Activated T-cell treated with anti-CD3 and anti-CD28 coated beads for 48 hours (primary cell): Measurements from ENCODE around the gene TCERG1L.

ENCODE experiments used
- DNase-seq: peaks from one replicate; pipeline ENCODE4 v3.0.0-alpha.2; 2020; ENCODE audit warnings: low read depth

Gene TCERG1L

GRCh38 chr10:131067690-131068089 is 243.8 kb downstream of the TCERG1L start:
- no peak for DNase-seq

GRCh38 chr10:131065673-131066305 is 245.7 kb downstream of the TCERG1L start:
- no peak for DNase-seq

GRCh38 chr10:131063311-131063710 is 248.2 kb downstream of the TCERG1L start:
- no peak for DNase-seq

- no peak for DNase-seq
These were observed 248.8 kb downstream of the TCERG1L start for GRCh38 chr10:131062621-131063260.

- DNase-seq: no peak
These were observed 250.3 kb downstream of the TCERG1L start for GRCh38 chr10:131061216-131061615.

- DNase-seq: no peak
These were observed 251.6 kb downstream of the TCERG1L start for GRCh38 chr10:131059881-131060280.

GRCh38 chr10:131058799-131059198 is 252.7 kb downstream of the TCERG1L start:
- no peak for DNase-seq

- DNase-seq: no peak
These were observed 254.7 kb downstream of the TCERG1L start for GRCh38 chr10:131056781-131057180.

- no peak for DNase-seq
These were observed 255.4 kb downstream of the TCERG1L start for GRCh38 chr10:131056091-131056579.

- DNase-seq: no peak
These were observed 256.1 kb downstream of the TCERG1L start for GRCh38 chr10:131055437-131055836.

GRCh38 chr10:131053192-131053591 is 258.3 kb downstream of the TCERG1L start:
- no peak for DNase-seq

- no peak for DNase-seq
These were observed 261.3 kb downstream of the TCERG1L start for GRCh38 chr10:131050162-131050766.

GRCh38 chr10:131049016-131049415 is 262.5 kb downstream of the TCERG1L start:
- DNase-seq: no peak

GRCh38 chr10:131048606-131049005 is 262.9 kb downstream of the TCERG1L start:
- no peak for DNase-seq

GRCh38 chr10:131047501-131047900 is 264.0 kb downstream of the TCERG1L start:
- DNase-seq: no peak

- no peak for DNase-seq
These were observed 265.3 kb downstream of the TCERG1L start for GRCh38 chr10:131046194-131046593.

GRCh38 chr10:131044379-131045111 is 267.0 kb downstream of the TCERG1L start:
- DNase-seq: no peak

GRCh38 chr10:131043039-131043691 is 268.4 kb downstream of the TCERG1L start:
- DNase-seq: no peak
